GM04503 (cell line): ENCODE results near the gene PALLD.
A peak's percentile ranks its signal among the peaks of the same experiment; 100 is the strongest.

Source experiments
- DNase-seq: peaks from one replicate; pipeline ENCODE4 v3.0.0-alpha.2; 2012; ENCODE audit warnings: low read depth

Gene PALLD

GRCh38 chr4:168852933-168853713 lies 356.3 kb downstream of the PALLD start:
- DNase-seq, result no peak

DNA sequence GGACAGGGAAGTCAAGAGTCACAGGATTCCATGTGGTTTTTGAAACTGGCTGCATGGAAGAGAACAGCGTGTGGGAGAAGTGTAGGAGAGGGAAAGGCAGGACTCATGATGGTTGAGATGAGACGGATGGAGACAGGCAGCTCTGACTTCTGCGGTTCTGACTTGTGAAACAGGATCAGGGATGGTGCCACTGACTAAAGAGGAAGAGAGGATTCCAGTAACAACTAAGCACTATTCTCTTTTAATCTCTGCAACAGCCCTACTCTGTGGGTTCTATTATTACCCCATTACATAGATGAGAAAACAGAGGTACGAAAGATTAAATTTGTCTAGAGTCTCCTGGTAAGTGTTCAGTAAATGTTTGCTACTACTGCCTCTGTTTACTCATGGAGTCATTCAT lies 356.9 kb downstream of the PALLD start:
- DNase-seq, result no peak

- DNase-seq, result peak; percentile 43
Measured at GRCh38 chr4:168854350-168854921, 357.6 kb downstream of the PALLD start.

GRCh38 chr4:168856312-168856711 lies 359.5 kb downstream of the PALLD start:
- DNase-seq, result peak; percentile 79

DNA sequence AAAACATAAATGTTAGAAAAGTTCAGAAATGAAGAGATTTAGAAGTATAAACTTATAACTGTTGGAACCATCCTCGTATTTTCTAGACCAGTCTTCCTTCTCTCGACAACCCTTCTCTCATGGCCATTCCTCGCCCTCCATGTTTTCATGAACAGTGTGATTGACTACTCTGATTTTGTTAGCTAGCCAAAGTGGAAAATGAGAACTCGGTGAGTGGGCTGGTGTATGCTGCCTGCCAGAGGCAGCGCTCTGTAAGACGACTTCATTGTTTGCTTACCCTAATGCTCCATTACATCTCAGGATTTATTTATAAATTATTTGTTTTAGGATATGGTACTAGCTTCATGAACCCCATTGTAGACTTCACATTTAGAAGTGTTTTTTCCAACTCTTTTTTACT lies 360.2 kb downstream of the PALLD start:
- no peak for DNase-seq

DNA sequence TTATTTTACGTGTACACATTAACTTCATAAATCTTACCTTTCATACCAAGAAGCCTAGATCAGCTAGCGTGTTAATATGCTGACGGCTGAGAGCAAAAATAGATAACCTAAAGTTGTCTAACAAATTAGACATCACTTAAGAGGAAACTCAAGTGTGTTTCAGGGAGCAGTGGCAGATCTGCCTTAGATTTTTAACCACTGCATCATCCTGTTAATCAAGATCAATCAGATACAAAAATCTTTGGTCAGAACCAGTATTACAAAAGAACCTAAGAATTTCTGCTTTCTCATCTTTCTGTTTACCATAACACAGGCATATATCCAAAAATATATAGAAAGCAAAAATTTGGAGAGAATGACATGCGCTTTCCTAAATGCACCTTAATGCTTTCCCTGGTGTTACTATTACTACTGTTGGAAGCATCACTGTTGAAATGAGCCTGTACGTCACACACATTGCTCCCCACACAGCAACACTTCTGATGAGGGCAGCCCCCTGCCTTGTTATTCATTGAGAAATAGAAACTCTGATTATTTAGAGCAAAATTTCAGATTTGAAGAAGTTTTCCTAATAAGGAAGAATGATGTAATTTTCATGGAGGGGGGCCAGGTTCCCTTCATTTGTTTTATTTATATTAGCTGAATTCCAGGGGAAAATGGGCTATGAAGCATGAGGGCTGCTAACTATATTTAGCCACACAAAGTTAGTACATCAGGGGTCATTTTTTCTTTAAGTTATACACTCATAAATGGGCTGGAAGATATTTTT lies 360.9 kb downstream of the PALLD start:
- no peak for DNase-seq

GRCh38 chr4:168859100-168859499 lies 362.2 kb downstream of the PALLD start:
- DNase-seq, result no peak

DNA sequence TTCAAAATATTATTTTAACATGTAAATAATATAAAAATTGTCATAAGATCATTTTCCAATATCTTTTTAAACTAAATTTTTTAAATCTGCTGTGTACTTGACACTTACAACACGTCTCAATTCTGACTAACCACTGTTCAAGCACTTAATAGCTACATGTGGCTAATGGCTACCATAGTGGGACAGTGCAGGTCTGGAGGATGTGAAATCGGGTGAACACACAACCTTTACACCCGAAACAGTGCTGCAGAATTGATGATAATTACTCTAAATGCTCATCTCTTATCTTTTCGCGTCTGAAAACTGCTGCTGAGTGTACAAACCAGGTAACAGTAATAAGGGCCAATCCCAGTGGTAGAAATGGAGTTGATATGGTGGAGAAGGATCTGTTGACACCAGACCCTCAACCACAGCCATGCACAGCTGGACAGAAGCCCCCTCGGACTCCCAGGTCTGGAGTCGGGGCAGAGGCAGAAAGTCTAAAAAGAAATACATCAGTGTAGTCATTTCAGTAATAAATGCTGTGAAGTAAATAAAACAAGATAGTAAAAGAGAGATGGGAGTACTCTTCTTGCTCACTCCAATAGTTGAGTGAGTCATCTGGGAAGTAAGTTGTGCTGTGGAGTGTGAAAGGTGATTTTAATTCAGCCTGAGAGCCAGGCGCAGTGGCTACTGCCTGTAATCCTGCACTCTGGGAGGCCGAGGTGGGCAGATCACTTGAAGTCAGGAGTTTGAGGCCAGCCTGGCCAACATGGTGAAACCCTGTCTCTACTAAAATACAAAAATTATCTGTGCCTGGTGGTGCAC lies 363.2 kb downstream of the PALLD start:
- DNase-seq, result no peak

DNA sequence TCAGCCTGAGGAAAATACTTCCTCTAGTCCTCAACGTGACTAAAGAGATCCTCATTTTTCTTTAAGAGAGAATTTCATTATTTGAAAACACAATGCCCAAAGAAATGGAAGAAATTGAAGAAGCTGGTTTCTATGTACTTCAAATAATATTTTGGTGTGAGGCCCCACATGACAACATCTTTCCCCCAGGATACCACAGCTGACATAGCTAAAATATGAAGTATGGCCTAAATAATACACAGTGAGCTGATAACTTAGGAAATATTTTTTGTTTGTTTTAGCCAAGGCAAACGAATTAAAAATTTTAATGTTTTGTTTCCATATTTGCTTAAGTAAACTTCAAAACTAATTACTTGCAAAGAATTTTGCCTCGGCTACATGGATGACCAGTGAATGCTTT lies 364.0 kb downstream of the PALLD start:
- no peak for DNase-seq

DNA sequence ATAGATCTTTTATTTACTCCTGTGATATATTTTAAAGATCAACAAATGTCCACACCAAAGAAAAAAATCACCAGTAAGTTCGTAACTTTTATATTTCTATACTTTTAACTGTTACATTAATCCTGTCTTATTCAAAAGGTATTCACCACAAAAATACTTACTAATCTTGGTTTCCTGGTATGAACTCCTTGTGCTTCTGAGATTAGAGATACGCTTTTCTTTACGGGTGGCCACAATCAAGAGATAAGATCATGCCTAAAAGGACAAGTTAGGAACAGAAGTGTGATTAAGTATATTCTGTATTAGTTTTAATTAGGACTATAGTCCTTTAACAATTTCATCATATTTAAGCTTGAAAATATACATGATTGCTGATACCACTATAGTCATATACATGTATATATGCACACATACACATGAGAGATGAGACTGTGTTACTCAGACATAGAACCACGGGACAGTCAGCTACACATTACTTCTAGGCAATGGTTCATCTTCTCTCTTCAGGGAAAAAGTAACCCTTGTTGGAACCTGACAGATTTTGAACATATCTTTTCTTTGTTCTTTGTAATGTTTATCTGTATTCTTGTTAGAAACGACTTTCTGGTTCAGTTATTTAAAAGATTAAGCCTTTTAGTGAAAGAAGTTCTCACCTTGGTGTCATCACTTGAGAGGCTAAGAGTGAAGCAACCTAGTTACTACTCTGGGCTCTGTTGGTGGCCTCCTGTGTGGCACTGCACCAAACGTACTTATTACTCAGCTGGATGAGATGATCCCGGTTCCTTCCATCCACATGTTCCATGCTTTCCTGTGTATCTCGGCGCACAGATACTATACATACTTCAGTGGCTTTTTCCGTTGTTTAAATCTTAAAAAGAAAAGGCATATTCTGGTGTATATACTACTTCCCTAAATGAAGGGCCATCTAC lies 367.1 kb downstream of the PALLD start:
- DNase-seq, result no peak

DNA sequence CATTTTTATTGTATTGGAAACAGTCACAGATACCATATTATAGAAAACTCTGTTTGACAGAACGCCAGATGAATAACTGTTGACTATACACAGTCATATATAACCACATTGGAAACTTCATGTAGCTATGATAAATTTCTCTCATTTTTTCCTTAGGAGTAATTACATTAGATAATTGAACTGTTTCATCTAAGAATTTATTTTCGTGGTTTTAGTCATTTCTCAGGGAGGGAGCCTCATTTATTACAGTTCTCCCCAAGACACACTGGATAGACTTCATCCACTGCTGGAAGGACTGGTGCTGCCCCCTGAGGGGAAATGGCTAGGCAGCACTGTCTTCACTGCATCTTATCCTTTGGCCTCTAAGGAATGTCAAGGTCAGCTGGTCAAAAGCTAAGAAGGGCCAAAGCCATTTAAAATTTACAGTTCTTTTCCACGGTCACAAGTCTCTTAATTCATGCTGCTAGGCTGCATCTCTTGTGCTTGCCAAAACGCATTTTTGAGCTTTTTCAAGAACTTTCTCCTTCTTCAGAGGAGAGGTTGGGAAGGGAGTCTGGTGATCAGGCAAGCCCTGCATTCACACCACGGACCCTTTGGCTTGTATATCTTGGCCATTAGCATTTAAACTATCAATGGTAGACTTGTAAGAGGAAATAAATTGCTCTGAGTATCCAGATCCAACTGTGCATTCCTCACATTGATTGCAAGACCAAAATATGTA lies 368.1 kb downstream of the PALLD start:
- DNase-seq, result peak; percentile 86

GRCh38 chr4:168865854-168866253 lies 369.0 kb downstream of the PALLD start:
- DNase-seq, result no peak

DNA sequence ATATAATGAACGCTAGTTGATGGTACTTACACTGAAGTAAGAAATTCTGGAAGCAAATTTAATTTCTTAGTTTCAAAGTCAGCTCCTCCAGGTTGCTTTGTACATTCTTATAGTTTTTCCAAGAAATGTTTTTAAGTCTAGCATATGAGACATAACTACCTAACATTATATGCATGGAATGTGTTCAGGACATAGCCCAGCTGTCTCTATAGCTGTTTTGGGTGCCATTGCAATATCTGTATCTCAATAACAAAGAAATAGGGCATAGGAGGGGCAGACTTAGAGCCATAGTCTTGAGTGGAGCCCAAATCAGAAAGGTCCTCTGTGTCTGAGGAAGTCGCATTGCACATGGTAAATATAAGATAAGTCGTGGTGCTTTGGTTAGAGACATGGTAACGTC lies 369.8 kb downstream of the PALLD start:
- no peak for DNase-seq

DNA sequence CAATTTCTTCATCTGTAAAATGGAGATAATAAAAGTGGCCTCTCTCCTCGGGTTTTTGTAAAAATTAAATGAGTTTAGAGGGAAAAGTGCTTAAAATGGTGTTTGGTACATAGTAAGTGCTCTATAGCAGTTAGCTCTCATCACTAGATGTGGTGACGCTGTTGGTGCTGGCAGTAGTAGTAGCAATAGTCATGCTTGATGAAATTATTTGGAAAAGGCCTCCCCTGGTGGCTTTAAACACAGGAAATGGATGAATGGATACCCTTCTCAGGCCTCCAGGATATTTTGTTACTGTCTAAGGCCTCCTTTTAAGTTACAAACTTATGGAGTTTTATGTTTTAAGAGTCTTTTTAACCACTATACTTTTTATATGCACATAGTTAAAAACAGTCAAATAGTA lies 370.3 kb downstream of the PALLD start:
- no peak for DNase-seq

DNA sequence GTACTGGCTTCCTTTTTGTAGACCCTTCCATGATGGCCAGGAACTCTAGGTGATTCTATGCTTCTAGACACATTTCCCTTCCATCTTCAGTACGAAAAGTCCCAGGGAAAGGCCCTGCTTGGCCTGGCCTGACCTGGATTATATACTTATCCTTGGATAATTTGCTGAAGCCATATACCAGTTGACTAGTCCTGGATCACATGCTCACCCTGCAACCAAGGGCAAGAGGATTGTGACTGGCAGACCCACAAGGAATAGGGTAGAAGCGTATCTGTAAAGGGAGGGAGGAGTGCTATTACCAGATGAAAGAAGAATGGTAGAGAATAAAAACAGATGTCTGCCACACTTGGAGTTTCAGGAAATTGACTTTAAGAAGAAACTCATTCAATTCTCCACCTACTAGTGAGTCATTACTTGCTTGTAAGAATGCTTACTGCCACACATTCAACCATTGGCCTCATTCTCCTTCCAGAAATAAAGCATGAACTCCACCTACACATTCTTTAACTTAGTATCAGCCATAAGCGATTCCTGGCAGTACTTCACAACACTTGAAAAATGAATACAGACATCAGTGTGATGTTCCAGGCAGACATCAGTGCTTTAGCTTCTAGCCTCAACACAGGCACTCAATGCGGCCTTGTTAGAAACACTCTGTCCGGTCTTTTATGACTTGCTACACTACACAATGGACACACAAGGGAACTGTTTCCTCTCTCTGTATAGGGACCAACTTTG lies 371.4 kb downstream of the PALLD start:
- DNase-seq, result peak; percentile 55

- no peak for DNase-seq
Measured at GRCh38 chr4:168868802-168869201, 371.9 kb downstream of the PALLD start.

GRCh38 chr4:168870004-168870403 lies 373.2 kb downstream of the PALLD start:
- DNase-seq, result no peak

DNA sequence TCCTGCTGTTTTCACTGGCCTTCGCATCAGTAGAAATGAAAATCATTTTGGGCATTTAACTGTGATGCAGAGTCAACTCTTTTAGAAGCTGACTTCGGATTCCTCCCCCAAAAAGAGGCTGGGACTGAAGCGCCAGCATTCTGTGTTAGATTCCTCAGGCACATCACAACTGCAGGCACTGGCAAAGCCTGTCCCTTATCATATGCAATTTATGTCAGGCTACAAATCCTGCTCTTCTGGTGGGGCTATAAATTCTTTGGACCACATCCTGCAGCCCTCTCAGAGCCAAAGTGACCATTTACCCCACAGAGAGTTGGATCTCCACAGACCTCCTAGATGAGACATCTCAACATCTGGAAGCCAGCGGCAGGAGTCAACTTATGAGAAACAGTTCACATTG lies 374.8 kb downstream of the PALLD start:
- DNase-seq, result no peak

GRCh38 chr4:168874083-168874482 lies 377.2 kb downstream of the PALLD start:
- no peak for DNase-seq

GRCh38 chr4:168876106-168876505 lies 379.3 kb downstream of the PALLD start:
- no peak for DNase-seq
